Stimulated activated CD4-positive, alpha-beta T cell treated with anti-CD3 and anti-CD28 coated beads, TNF-alpha, amount 100 ng/mL, for 48 hours (primary cell): Measurements from ENCODE around the gene SAMD4B.
"Not testable (repeated sequence)": the region's sequence is repeated elsewhere in the genome, so short reads cannot be mapped to it uniquely, and the experiment has no call there.

Experiments
- DNase-seq, 3 donors: peaks; one replicate each; pipeline ENCODE4 v3.0.0-alpha.2; 2020; ENCODE audit warnings: low read depth in 3 of 3

Gene SAMD4B

DNA sequence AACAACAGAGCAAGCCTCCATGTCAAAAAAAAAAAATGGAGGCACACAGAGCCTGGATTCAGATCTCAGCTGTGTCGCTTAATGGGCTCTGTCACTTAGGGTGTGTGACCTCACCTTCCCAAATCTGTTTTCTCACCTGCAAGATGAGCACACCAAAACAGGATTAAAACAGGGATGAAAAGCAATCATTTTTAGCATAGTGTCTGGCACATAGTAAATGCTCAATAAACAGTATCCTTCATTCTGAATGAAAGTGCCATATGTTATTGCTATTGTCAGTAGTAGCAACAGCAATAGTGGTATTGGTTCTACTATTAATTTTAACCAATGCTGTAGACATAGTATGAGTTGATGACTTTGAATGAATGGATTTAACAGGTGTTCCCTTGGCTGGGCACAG is 23.3 kb downstream of the SAMD4B start:
- DNase-seq, result no peak

- DNase-seq, result no peak
These were observed 27.0 kb downstream of the SAMD4B start for GRCh38 chr19:39369200-39369599.

- DNase-seq, result no peak
These were observed 28.5 kb downstream of the SAMD4B start for GRCh38 chr19:39370735-39371134.

- DNase-seq, result no peak
These were observed 30.0 kb downstream of the SAMD4B start for GRCh38 chr19:39372047-39372802.

- no peak for DNase-seq
These were observed 30.7 kb downstream of the SAMD4B start for GRCh38 chr19:39372941-39373340.

- DNase-seq, result no peak
These were observed 33.7 kb downstream of the SAMD4B start for GRCh38 chr19:39375929-39376328.

DNA sequence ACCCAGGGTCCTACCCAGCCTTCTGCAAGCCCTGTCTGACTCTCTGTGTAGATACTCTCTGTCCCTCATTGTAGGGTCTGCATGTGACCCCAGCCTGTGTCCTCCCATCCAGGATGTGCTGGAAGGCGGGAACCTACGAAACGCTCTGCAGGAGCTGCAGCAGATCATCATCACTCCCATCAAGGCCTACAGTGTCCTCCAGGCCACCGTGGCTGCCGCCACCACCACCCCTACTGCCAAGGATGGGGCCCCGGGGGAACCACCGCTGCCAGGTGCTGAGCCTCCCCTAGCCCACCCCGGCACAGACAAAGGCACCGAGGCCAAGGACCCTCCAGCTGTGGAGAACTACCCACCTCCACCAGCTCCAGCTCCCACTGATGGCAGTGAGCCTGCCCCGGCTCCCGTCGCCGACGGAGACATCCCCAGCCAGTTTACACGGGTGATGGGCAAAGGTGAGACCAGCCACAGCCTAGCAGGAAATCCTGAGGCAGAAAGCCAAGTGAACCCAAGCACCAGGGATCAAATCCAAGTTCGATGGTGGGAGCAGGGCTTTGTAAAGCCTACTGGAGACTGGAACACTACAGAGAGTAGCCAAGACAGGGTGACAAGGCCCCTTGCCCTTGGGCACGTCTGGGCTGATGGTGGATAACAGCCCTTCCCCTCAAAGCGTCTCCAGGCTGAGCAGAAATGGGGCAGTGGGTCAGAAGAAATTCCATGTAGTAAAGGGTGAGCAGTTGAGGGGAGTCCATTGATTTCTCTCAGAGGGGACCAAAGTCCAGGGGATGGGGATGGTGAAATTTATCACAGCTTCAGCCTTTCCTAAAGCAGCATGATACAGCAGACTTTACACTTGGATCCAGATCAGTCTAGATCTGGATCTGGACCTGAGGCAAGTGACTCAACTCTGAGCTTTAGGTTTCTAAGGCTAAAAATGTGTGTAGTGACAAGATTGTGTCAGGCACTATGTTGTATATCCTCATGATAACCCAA is 35.4 kb downstream of the SAMD4B start:
- no peak for DNase-seq

DNA sequence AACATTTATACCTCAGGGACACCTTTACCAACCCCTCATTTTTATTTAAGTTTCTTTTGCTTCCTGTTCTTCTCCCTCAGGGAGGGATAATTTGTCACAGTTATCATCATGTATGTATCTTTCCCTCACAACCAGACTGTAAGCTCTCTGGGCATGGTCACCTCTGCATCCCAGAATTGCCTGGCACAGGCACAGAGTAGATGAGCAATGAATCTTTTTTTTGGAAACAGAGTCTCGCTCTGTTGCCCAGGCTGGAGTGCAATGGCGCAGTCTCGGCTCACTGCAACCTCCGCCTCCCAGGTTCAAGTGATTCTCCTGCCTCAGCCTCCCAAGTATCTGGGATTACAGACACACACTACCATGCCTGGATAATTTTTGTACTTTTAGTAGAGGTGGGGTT is 37.1 kb downstream of the SAMD4B start:
- not testable (repeated sequence) for DNase-seq

GRCh38 chr19:39379865-39380396 is 37.7 kb downstream of the SAMD4B start:
- no peak for DNase-seq

- no peak for DNase-seq
These were observed 38.6 kb downstream of the SAMD4B start for GRCh38 chr19:39380521-39381502.

GRCh38 chr19:39381910-39382611 is 39.8 kb downstream of the SAMD4B start:
- DNase-seq, result no peak

DNA sequence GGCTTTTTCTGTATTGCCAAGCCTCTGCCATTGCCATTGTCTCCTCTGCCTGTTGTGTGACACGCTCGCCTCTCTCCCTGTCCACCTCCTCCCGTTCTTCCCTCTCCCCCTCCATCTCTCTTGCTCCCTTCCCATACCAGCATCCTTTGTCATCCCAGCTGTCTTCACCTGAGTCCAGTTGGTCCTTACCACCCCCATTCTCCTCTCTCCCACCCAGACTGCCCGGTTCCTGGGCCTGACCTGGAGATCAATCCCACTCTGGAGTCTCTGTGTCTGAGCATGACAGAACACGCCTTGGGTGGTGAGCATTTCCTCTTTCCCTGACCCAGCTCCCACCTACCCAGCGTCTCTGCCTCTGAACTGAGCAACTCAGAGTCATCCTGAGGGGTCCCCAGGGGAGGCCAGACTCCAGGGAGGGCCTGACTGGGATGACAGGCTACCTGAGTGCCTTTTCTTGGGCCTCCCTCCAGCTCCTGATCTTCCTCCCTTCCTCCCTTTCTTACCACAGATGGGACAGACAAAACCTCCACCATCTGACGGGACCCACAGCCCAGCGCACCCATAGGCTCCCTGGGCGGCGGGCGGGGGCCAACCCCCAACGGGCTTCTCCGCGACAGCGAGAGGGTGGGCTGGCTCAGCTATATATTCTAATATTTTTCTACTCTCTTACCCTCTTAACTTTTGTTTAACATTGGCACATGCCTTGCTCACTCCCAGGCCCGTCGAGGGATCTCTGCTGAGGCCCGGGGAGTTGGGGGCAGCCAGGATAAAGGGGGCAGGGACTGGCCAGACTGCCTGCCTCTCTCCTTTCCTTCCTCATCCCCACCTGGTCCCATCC is 41.0 kb downstream of the SAMD4B start:
- DNase-seq, result no peak

GRCh38 chr19:39384839-39385568 is 42.8 kb downstream of the SAMD4B start:
- no peak for DNase-seq

- no peak for DNase-seq
These were observed 43.6 kb downstream of the SAMD4B start for GRCh38 chr19:39385629-39386411.

GRCh38 chr19:39386557-39386956 is 44.3 kb downstream of the SAMD4B start:
- DNase-seq, result no peak

DNA sequence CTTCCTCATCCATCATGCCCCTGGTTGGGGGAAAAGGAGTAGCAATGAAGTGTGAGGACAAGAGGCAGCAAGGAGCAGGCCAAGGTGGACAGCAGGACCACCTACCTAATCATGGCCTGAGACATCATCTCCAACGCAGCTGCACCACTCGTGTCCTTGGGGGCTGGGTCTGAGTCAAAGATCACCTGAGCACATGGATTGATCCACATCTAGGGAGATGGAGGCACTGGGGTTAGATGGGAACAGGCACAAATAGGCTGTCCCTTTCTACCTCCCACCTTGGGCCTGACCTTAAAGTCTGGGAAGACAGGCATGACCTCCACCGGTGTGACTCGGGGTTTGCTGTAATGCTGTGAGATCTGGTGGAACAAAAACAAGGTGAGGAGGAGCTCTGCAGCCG is 46.4 kb downstream of the SAMD4B start:
- no peak for DNase-seq

- no peak for DNase-seq
These were observed 47.6 kb downstream of the SAMD4B start for GRCh38 chr19:39389631-39390414.

DNA sequence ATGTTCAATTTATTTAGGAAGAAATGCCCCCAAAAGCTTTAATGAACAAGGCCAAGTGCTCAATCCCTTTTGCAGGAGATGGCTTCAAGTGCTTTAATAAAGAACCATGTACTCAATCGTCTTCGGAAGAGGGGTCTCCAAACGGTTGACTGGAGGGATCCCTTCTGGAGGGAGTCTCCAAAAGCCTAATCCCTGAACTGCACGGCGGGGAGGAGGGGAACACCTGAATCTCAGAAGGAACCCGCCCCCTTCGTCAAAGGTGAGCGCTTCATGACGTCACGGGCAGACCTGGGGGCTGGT is 48.2 kb downstream of the SAMD4B start:
- DNase-seq, result peak in 1 of 3 donors; percentile 45
